Activated CD4-positive, alpha-beta T cell treated with anti-CD3 and anti-CD28 coated beads, Interleukin-2, amount 10 ng/mL, durations not matched to agents 7 days and 5 days (primary cell): ENCODE measurements around the gene TREML4. TPM values are rescaled to one million over a fixed set of nuclear protein-coding genes. Genes with fewer than 3 reads are reported as not detected.

Experiments used
- CTCF ChIA-PET: fragments of 350-600 bp; sonication (Branson Sonifier 250); formaldehyde crosslinking; loops from one replicate; lab custom pipeline; 2021; ENCODE audit warnings: antibody characterized with exemption; lab: Charles Lee
- POLR2A ChIA-PET: fragments of 350-600 bp; sonication (Branson Sonifier 250); formaldehyde crosslinking; loops from one replicate; lab custom pipeline; 2021; ENCODE audit warnings: antibody characterized with exemption; lab: Charles Lee
- DNase-seq: peaks from one replicate; pipeline ENCODE4 v3.0.0-alpha.2; 2020
- H3K27ac Mint-ChIP-seq: one replicate; pipeline ENCODE4 v1.8.0; 2021; ENCODE audit warnings: mild to moderate bottlenecking, moderate library complexity, mixed read lengths
- H3K27me3 Mint-ChIP-seq: one replicate; pipeline ENCODE4 v1.8.0; 2021; ENCODE audit warnings: mixed read lengths
- H3K36me3 Mint-ChIP-seq: one replicate; pipeline ENCODE4 v1.8.0; 2021; ENCODE audit warnings: low read depth, mixed read lengths
- H3K4me1 Mint-ChIP-seq: one replicate; pipeline ENCODE4 v1.8.0; 2021; ENCODE audit warnings: mixed read lengths
- H3K4me3 Mint-ChIP-seq: one replicate; pipeline ENCODE4 v1.8.0; 2021; ENCODE audit warnings: mild to moderate bottlenecking, moderate library complexity, mixed read lengths
- H3K9me3 Mint-ChIP-seq: one replicate; pipeline ENCODE4 v1.8.0; 2021; ENCODE audit warnings: mixed read lengths
- total RNA-seq, 2 experiments: library from RNA; stranded (reverse); gene quantifications; one replicate each; pipeline ENCODE4 v1.2.3, GENCODE V29; 2021

The TREML4 gene
- total RNA-seq, 2 experiments from 2014 or later = not detected

DNA sequence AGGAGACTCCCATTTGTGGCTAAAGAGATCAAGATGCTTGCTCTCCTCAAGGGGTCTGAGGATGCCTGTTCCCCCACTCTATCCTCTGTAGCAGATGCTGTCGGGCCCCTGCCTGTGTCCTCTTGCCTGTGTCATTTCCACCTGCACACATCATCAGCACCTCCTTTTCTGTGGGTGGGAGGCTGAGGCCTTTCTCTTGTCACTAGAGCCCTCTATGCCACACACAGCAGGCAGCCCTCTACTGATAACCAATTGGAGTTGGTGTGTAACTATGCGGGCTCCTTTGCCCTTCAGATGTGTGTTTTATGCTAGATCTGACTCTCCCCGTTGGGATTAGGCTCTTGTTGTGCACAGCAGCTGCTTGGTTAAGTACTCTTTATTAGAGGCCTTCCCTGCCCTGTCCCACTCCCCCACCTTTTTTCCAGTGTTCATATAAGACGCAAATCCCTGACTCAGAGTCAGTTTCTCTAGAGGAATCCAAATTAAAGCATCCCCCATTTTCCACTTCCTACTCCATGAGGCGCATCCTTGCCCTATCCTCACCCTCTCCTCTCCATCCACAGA lies 34.9 kb upstream of the TREML4 start:
- H3K36me3 Mint-ChIP-seq = peaks cover 72% of the 10 kb centered on the region
- peaks cover 16% of the 10 kb centered on the region for H3K9me3 Mint-ChIP-seq
- H3K27ac Mint-ChIP-seq = peak overlapping the region; percentile 16
- ChIA-PET POLR2A (no interaction called here), CTCF (no interaction called here)
- no peaks in the 10 kb centered on the region for H3K27me3 Mint-ChIP-seq
- no peak overlapping the region for H3K4me3 Mint-ChIP-seq
- no peak for DNase-seq
- H3K4me1 Mint-ChIP-seq = peaks cover 60% of the 10 kb centered on the region

DNA sequence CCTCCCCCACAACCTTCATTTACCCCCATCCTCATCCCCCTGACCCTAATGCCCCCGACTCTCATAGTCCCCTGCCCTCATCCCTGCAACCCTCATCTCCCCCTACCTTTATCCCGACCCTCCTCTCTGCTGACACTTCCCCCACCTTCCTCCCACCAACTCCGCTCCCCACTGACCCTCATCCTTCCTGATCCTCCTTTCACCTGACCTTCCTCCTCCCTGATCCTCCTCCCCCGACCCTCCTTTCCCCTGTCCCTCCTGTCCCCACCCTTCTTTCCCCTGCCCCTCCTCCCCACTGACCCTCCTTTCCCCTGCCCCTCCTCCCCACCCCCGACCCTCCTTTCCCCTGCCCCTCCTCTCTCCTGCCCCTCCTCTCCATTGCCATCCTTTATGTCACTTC lies 34.3 kb upstream of the TREML4 start:
- H3K27me3 Mint-ChIP-seq = no peaks in the 10 kb centered on the region
- ChIA-PET POLR2A (no interaction called here), CTCF (no interaction called here)
- peaks cover 59% of the 10 kb centered on the region for H3K4me1 Mint-ChIP-seq
- DNase-seq = no peak
- peaks cover 77% of the 10 kb centered on the region for H3K36me3 Mint-ChIP-seq
- peaks cover 16% of the 10 kb centered on the region for H3K9me3 Mint-ChIP-seq
- no peak overlapping the region for H3K4me3 Mint-ChIP-seq
- H3K27ac Mint-ChIP-seq = no peak overlapping the region

DNA sequence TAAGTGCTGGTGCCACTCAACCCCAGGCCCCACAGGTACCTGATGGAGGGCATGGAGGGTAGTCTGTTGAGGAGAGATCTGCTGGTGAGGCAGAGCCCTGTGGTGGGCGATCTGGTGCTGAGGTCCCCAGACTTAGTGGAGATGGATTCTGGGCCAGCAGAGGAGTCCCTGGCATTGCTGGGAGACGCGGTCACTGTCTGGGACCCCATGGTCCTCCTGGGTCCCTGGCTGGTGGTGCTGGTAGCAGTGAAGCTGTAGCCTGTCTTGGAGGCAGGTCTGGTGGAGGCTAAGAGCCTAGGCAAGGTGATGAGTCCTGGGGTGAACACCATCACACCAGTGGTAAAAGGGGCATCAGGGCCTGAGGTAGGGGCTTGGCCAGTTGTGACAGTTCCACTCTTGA lies 33.8 kb upstream of the TREML4 start:
- Mint-ChIP-seq H3K4me1 (peaks cover 60% of the 10 kb centered on the region), H3K4me3 (no peak overlapping the region), H3K27me3 (no peaks in the 10 kb centered on the region), H3K36me3 (peaks cover 77% of the 10 kb centered on the region), H3K27ac (peak overlapping the region; percentile 9), H3K9me3 (peaks cover 13% of the 10 kb centered on the region)
- DNase-seq = no peak
- ChIA-PET CTCF (interaction anchor here (0.7 kb wide), 1 partner anchor 13 kb away, joined by 3 read pairs; no protein-coding TSS in a partner anchor), POLR2A (no interaction called here)

DNA sequence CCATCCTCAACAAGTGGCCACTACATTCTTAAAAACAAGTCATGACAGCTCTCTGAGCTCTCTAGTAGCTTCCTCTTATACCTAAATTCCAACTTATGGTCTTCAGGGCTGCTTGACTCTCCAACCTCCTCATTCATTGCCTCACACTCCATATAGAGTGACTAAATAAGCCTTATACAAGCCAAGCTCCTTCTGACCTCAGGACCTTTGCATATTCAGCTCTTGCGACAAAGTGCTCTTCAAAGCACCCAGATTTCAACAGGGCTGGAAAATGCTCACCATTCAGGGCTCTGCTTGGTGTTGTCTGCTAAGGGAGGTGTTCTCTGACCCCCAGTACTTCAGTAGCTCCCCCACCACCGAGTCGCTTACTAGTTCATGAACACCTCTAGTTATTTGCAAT lies 30.9 kb upstream of the TREML4 start:
- Mint-ChIP-seq H3K27ac (peak overlapping the region; percentile 41), H3K36me3 (peaks cover 62% of the 10 kb centered on the region), H3K9me3 (no peaks in the 10 kb centered on the region), H3K4me1 (peaks cover 77% of the 10 kb centered on the region), H3K4me3 (no peak overlapping the region), H3K27me3 (no peaks in the 10 kb centered on the region)
- DNase-seq = no peak
- ChIA-PET POLR2A (no interaction called here), CTCF (interaction anchor here (0.7 to 1.9 kb wide), 5 partner anchors 14 to 169 kb away, joined by 3 to 7 read pairs (median 3); partner anchors contain the start of gene OARD1)

DNA sequence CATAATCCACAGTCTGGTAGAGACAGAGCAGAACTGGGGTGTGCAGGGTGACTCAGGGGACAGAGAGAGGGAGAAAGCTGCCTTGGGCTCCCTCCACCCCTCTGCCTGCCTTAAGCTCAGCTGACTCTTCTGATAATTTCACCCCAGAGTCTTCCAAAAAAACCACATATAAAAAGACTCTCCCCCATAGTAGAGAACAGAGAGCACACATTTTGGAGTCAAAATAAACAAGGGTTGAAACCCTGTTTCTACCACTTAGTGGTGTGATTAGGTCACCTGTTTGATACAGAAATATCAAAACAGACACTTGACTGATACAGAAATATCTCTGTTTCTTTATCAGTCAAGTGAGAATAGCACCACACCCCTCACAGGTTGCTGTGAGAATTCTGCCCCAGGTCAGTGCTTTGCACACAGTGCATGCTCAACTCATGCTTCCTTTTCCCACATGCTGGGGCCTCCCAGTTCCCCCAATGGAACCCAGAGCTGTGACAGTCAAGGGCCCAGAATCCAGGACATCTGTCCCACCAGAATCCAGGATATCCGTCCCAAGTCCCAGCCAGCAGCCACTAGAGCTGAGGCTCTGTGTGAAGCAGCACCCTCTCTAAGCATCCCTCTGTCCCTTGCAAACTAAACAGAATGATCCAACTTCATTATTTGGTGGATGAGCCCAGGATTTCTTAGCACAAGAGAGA lies 28.4 kb upstream of the TREML4 start:
- H3K27ac Mint-ChIP-seq = peak overlapping the region; percentile 95
- H3K4me3 Mint-ChIP-seq = peak overlapping the region; percentile 72
- no peaks in the 10 kb centered on the region for H3K27me3 Mint-ChIP-seq
- DNase-seq = peak; percentile 39
- H3K9me3 Mint-ChIP-seq = peaks cover 7% of the 10 kb centered on the region
- peaks cover 45% of the 10 kb centered on the region for H3K36me3 Mint-ChIP-seq
- H3K4me1 Mint-ChIP-seq = peaks cover 85% of the 10 kb centered on the region
- ChIA-PET POLR2A (interaction anchor here (1.2 kb wide), 1 partner anchor 10 kb away, joined by 3 read pairs; no protein-coding TSS in a partner anchor), CTCF (interaction anchor here (1.0 to 1.6 kb wide), 3 partner anchors 9 to 11 kb away, joined by 3 to 7 read pairs (median 4); no protein-coding TSS in a partner anchor)

DNA sequence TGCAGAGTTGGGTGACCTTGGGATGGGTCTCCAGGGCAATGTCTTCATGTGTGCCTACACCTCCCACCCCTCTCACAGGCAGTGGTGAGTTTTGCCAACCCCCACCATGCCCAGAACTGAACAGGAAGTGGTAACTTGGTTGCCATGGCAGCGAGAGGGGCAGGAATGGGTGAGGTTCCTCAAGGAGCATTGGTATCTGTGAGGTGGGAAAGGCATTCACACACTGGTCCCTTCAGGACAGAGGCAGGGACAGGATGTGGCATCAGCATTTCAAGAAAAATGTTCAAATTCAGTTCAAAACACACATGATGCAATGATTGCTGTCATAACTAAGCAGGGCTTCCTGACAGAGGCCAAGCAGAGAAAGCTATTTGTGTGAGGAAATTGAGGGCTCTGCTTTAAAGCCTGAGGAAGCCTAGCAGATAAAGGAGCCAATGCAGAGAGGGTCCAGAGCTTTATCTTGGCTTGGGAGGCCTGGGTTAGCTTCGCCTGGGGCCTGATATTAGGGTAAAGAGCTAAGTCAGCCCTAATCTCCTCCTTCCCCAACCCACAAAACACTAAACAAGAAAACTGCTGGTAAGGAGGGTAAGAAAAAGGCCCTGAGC lies 27.8 kb upstream of the TREML4 start:
- Mint-ChIP-seq H3K27ac (peak overlapping the region; percentile 95), H3K9me3 (peaks cover 13% of the 10 kb centered on the region), H3K4me1 (peaks cover 78% of the 10 kb centered on the region)

DNA sequence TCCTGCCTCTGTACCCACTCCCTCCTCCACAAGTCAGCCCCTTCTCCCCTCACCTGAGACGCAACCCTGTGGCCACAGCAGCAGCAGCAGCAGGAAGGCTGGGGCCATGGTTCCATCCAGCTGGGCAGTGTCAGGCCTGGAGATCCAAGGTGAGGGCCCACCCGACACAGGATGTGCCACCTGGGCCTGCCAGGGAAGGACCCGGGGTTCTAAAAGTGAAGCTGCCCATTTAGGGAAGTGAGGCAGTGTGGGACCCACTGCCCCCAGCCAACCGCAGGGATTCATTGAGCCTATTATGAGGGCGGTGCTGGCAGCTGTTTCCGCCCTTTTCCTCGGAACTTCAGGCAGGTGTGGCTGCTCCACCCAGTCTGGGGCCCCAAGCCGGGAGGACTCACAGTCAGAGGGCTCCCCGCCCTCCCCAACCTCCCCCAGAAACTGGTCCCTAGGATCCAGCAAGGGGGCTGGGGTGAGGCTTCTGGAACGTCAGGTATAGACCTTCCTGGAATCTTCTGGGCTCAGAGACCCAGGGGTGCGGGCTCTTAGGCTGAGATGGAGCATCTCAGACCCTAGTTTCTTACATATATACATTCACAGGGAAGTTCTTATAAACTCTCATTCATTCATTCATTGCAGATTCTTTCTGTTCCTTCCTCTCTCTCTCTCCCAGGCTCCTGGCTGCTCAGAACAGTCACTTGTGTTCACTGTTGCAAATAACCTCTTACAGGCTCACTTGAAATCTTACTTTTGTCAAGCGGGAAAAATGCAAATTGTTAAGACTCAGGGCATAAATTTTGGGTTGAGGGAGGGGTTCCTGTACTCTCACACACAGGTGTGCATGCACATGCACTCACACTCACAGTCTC lies 27.0 kb upstream of the TREML4 start, which contains the start of gene TREML2:
TSS of gene TREML2 (minus strand) at position 249 of the 863 bp plus-strand sequence. CDS start at position 108, 141 bp downstream.
- H3K4me1 Mint-ChIP-seq = peaks cover 72% of the 10 kb centered on the region
- H3K4me3 Mint-ChIP-seq = peak within 1 kb of the TSS; percentile 72
- H3K9me3 Mint-ChIP-seq = peaks cover 13% of the 10 kb centered on the region
- peaks cover 33% of the 10 kb centered on the region for H3K36me3 Mint-ChIP-seq
- H3K27ac Mint-ChIP-seq = peak within 1 kb of the TSS; percentile 95
- ChIA-PET POLR2A (no interaction called here), CTCF (interaction anchor here (1.0 to 1.6 kb wide), 3 partner anchors 10 to 19 kb away, joined by 4 to 7 read pairs (median 6); no protein-coding TSS in a partner anchor)
- no peaks in the 10 kb centered on the region for H3K27me3 Mint-ChIP-seq
- DNase-seq = peak; percentile 47

More for the DNA sequence above, 27.8 kb upstream of the TREML4 start:
- ChIA-PET POLR2A (interaction anchor here (1.2 kb wide), 1 partner anchor 11 kb away, joined by 3 read pairs; no protein-coding TSS in a partner anchor), CTCF (interaction anchor here (1.0 to 1.6 kb wide), 3 partner anchors 10 to 18 kb away, joined by 4 to 7 read pairs (median 6); no protein-coding TSS in a partner anchor)
- H3K36me3 Mint-ChIP-seq = peaks cover 41% of the 10 kb centered on the region
- H3K27me3 Mint-ChIP-seq = no peaks in the 10 kb centered on the region
- H3K4me3 Mint-ChIP-seq = peak overlapping the region; percentile 72
- DNase-seq = peak; percentile 88

DNA sequence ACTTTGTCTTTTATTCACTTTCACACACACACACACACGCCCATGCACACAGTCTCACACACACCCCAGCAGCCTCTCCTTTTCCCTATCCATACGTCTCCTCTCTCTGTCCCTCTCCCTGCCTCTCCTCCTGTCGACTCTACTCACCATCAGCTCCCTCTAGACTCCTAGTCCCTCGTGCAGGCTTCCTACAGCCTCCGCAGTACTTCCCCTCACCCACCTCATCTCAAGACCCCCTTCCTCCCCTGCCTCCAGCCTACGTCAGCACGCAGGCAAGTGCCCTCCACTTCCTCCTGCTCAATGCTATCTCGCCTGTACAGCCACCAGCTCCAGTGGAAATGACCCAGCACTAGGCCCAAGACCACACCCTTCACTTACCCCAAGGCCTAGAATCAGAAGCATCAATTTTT lies 26.4 kb upstream of the TREML4 start:
- POLR2A ChIA-PET = no interaction called here
- H3K27me3 Mint-ChIP-seq = no peaks in the 10 kb centered on the region
- CTCF ChIA-PET = no interaction called here
- H3K9me3 Mint-ChIP-seq = peaks cover 13% of the 10 kb centered on the region
- DNase-seq = no peak
- peaks cover 28% of the 10 kb centered on the region for H3K36me3 Mint-ChIP-seq
- H3K27ac Mint-ChIP-seq = peak overlapping the region; percentile 95
- peaks cover 66% of the 10 kb centered on the region for H3K4me1 Mint-ChIP-seq
- peak overlapping the region; percentile 72 for H3K4me3 Mint-ChIP-seq

DNA sequence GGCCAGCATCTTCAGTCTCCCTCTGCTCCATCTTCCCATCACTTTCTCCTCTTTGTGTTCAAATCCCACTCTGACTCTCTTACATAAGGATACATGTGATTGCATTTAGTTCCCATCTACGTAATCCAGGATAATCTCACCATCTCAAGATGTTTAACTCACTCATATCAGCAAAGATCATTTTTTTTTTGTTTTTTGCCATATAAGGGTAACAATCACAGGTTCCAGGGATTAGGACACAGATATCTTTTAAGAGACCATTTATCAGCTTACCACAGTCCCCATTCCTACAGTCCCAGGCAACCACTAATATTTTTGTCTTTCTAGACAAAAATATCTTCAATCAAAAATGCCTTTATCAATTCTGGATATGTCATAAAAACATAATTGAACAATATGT lies 24.0 kb upstream of the TREML4 start:
- Mint-ChIP-seq H3K36me3 (peaks cover 17% of the 10 kb centered on the region), H3K4me3 (no peak overlapping the region), H3K27me3 (no peaks in the 10 kb centered on the region), H3K27ac (no peak overlapping the region), H3K9me3 (peaks cover 21% of the 10 kb centered on the region), H3K4me1 (peaks cover 52% of the 10 kb centered on the region)
- DNase-seq = no peak
- CTCF ChIA-PET = no interaction called here
- POLR2A ChIA-PET = no interaction called here

DNA sequence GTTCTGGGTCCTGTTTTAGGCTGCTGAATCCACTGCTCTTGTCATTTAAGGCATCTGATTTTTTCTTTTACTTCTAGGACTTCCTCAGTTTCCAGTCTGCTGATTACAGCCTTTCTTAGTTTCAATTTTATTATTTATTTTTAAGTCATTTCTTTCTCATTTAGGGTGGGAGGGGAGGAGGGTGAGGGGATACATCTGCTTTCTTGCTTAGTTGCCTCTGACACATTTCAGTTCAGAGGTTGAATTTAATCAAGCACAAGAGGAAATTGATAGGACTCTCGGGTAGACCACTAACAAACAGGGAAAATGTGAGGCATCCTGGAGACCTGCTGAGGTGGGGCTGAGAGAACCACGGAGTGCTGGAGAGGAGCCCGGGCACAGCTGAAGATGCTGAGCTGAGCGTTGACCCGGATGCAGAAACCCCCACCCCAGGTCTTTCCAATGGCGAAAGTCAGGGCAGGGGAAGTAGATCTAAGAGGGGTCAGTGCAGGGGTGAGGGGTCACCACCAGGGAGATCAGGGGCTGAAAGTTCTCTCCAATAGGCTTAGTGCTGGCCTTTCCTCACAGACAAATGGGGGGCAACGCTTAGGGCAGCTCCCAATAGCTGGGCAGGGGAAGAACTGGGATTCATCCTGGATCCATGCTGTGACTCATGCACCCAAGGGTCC lies 19.6 kb upstream of the TREML4 start:
- peaks cover 9% of the 10 kb centered on the region for H3K36me3 Mint-ChIP-seq
- H3K27ac Mint-ChIP-seq = peak overlapping the region; percentile 72
- H3K27me3 Mint-ChIP-seq = peaks cover 6% of the 10 kb centered on the region
- no peak for DNase-seq
- H3K9me3 Mint-ChIP-seq = peaks cover 19% of the 10 kb centered on the region
- CTCF ChIA-PET = no interaction called here
- H3K4me3 Mint-ChIP-seq = no peak overlapping the region
- POLR2A ChIA-PET = no interaction called here
- H3K4me1 Mint-ChIP-seq = peaks cover 16% of the 10 kb centered on the region

DNA sequence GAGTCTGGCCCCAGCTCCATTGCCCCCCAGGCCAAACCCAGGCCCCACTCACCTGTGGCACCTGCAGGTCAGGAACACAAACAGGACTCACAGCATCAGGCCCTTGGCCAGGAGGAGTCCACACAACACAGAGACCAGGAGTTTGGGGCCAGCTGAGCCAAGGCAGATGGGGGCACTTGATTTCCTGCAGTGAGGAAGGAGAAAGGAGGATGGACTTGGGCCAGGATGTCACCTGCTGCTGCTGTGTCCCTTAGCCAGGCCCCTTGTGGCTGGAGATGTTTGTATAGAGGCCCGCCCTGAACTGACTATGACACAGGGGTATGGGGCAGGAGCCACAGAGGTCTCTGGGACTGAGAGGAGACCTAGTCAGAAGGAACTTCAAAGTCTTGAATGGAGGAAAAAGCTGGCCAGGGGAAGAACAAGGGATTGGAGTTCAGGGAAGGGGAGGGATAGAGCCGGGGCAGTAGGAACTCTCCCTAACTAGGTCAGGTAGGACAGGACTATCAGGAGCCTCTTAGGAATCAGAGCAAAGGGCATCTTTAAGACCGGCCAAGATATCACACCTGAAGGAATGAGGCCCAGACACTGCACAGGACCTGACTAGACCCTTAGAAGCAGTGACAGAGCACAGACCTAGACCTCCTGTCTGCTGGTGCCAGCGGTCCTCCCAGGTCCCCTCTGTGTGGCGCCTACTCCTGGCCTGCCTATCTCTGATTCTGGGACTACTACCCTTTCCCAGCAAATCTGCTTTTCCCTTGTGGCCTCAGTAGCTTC lies 18.4 kb upstream of the TREML4 start:
- DNase-seq = no peak
- POLR2A ChIA-PET = no interaction called here
- H3K4me3 Mint-ChIP-seq = no peak overlapping the region
- H3K36me3 Mint-ChIP-seq = peaks cover 9% of the 10 kb centered on the region
- peaks cover 9% of the 10 kb centered on the region for H3K4me1 Mint-ChIP-seq
- peaks cover 21% of the 10 kb centered on the region for H3K9me3 Mint-ChIP-seq
- CTCF ChIA-PET = no interaction called here
- H3K27ac Mint-ChIP-seq = no peak overlapping the region
- peaks cover 10% of the 10 kb centered on the region for H3K27me3 Mint-ChIP-seq
